PFSK-1 (cell line): ENCODE results near the gene IL36A.

Experiments
- FOXP2 ChIP-seq: optimal IDR thresholded peaks from 2 replicates; pipeline ENCODE3; 2011; ENCODE audit warnings: borderline replicate concordance, control low read depth, inconsistent platforms; ENCODE audit not compliant: insufficient read depth; ENCODE audit errors: extremely low read length, extremely low read depth
- POLR2AphosphoS5 ChIP-seq: IDR thresholded peaks from 2 replicates; pipeline ENCODE4 v1.6.1; 2012; ENCODE audit warnings: low read depth, mild to moderate bottlenecking, control low read depth, low read length, moderate library complexity
- REST ChIP-seq, 2 experiments: IDR thresholded peaks; 2 replicates each; pipeline versions ENCODE4 v1.6.1 to v1.8.0; 2011 to 2012; ENCODE audit warnings: low read depth in 2 of 2, low read length in 2 of 2, control low read depth in 1 of 2, inconsistent platforms in 1 of 2, mild to moderate bottlenecking in 1 of 2, moderate library complexity in 1 of 2; ENCODE audit not compliant: insufficient read depth in 1 of 2
- SIN3A ChIP-seq: IDR thresholded peaks from 2 replicates; pipeline ENCODE4 v1.6.1; 2012; ENCODE audit warnings: mild to moderate bottlenecking, low read length, moderate library complexity, borderline replicate concordance; ENCODE audit not compliant: insufficient read depth
- TAF1 ChIP-seq: IDR thresholded peaks from 2 replicates; pipeline ENCODE4 v1.6.1; 2012; ENCODE audit warnings: low read length, control low read depth, borderline replicate concordance; ENCODE audit not compliant: insufficient read depth

IL36A gene

GRCh38 chr2:113039158-113039557 is 33.9 kb downstream of the IL36A start:
- no peak for TF ChIP-seq SIN3A
- no peak for TF ChIP-seq POLR2AphosphoS5
- TF ChIP-seq REST (IDR thresholded peaks at IDR 0.05; ENCODE audit: insufficient read depth in 1 of 2, low read depth in 2 of 2, low read length in 2 of 2) = no peak
- TF ChIP-seq FOXP2 = no peak
- TF ChIP-seq TAF1 = no peak

- TF ChIP-seq TAF1 = no peak
- no peak for TF ChIP-seq REST (IDR thresholded peaks at IDR 0.05; ENCODE audit: insufficient read depth in 1 of 2, low read depth in 2 of 2, low read length in 2 of 2)
- TF ChIP-seq SIN3A = no peak
- TF ChIP-seq POLR2AphosphoS5 = no peak
- no peak for TF ChIP-seq FOXP2
Observed at GRCh38 chr2:113039719-113040118, 34.5 kb downstream of the IL36A start.

GRCh38 chr2:113041871-113042270 is 36.6 kb downstream of the IL36A start:
- no peak for TF ChIP-seq FOXP2
- TF ChIP-seq REST (IDR thresholded peaks at IDR 0.05; ENCODE audit: insufficient read depth in 1 of 2, low read depth in 2 of 2, low read length in 2 of 2) = no peak
- no peak for TF ChIP-seq TAF1
- TF ChIP-seq SIN3A = no peak
- no peak for TF ChIP-seq POLR2AphosphoS5

- TF ChIP-seq POLR2AphosphoS5 = no peak
- TF ChIP-seq TAF1 = no peak
- no peak for TF ChIP-seq REST (IDR thresholded peaks at IDR 0.05; ENCODE audit: insufficient read depth in 1 of 2, low read depth in 2 of 2, low read length in 2 of 2)
- no peak for TF ChIP-seq FOXP2
- TF ChIP-seq SIN3A = no peak
Observed at GRCh38 chr2:113046465-113046864, 41.2 kb downstream of the IL36A start.
